Liver (tissue), 9 donors: ENCODE data around the gene ARHGEF40. TPM values are rescaled to one million over a fixed set of nuclear protein-coding genes. Genes with fewer than 3 reads are reported as not detected.
A peak's percentile ranks its signal among the peaks of the same experiment; 100 is the strongest.

Source experiments
- DNase-seq: peaks from one replicate; pipeline ENCODE4 v3.0.0-alpha.2; 2017; ENCODE audit warnings: low spot score
- H3K27ac ChIP-seq, 2 donors: one replicate each; pipeline ENCODE4 v1.7.0; 2013; ENCODE audit warnings: inconsistent platforms in 2 of 2, low read length in 2 of 2, control low read depth in 1 of 2, low read depth in 1 of 2, mild to moderate bottlenecking in 1 of 2
- H3K27me3 ChIP-seq, 4 donors: one replicate each; pipeline versions ENCODE4 v1.6.1 to v1.7.0; 2013; ENCODE audit warnings: low read length in 3 of 4, inconsistent platforms in 1 of 4, mild to moderate bottlenecking in 1 of 4, moderate library complexity in 1 of 4; ENCODE audit not compliant: control insufficient read depth in 4 of 4, insufficient read depth in 4 of 4
- H3K36me3 ChIP-seq, 4 donors: one replicate each; pipeline versions ENCODE4 v1.6.1 to v1.7.0; 2013; ENCODE audit warnings: low read length in 3 of 4, mild to moderate bottlenecking in 3 of 4, low read depth in 1 of 4, moderate library complexity in 1 of 4; ENCODE audit not compliant: control insufficient read depth in 4 of 4, insufficient read depth in 3 of 4
- H3K4me1 ChIP-seq, 4 donors: one replicate each; pipeline versions ENCODE4 v1.6.1 to v1.7.0; 2013; ENCODE audit warnings: low read length in 3 of 4, mild to moderate bottlenecking in 3 of 4, moderate library complexity in 1 of 4; ENCODE audit not compliant: control insufficient read depth in 4 of 4, insufficient read depth in 4 of 4
- H3K4me3 ChIP-seq, 3 donors: one replicate each; pipeline versions ENCODE4 v1.6.1 to v1.7.0; 2013; ENCODE audit warnings: low read length in 3 of 3, control low read depth in 1 of 3, low read depth in 1 of 3, mild to moderate bottlenecking in 1 of 3
- H3K9ac ChIP-seq, 2 donors: one replicate each; pipeline ENCODE4 v1.7.0; 2013; ENCODE audit warnings: low read length in 2 of 2, mild to moderate bottlenecking in 2 of 2, moderate library complexity in 2 of 2, control low read depth in 1 of 2, low read depth in 1 of 2
- H3K9me3 ChIP-seq, 4 donors: one replicate each; pipeline versions ENCODE4 v1.6.1 to v1.7.0; 2013; ENCODE audit warnings: low read length in 3 of 4; ENCODE audit not compliant: control insufficient read depth in 4 of 4
- CTCF ChIP-seq: fragments of 150-350 bp; IDR thresholded peaks from 2 replicates; pipeline ENCODE4 v1.5.1; 2017; ENCODE audit warnings: improper control_type of control experiment, low read depth, low read length; ENCODE audit not compliant: missing input control
- EGR1 ChIP-seq, 2 donors: IDR thresholded peaks; 2 replicates each; pipeline ENCODE4 v1.6.1; 2016 to 2018; ENCODE audit warnings: antibody characterized with exemption in 2 of 2, low read depth in 2 of 2
- FOXA1 ChIP-seq: IDR thresholded peaks from 2 replicates; pipeline ENCODE4 v1.6.1; 2016; ENCODE audit warnings: antibody characterized with exemption
- FOXA2 ChIP-seq: IDR thresholded peaks from 2 replicates; pipeline ENCODE4 v1.6.1; 2016; ENCODE audit warnings: antibody characterized with exemption
- GABPA ChIP-seq, 2 donors: IDR thresholded peaks in 1 of 2; conservative IDR thresholded peaks in 1 of 2; 2 replicates each; pipeline ENCODE4 v1.6.1; 2016; ENCODE audit warnings: antibody characterized with exemption in 2 of 2, mild to moderate bottlenecking in 1 of 2, moderate library complexity in 1 of 2
- HNF4A ChIP-seq, 2 donors: conservative IDR thresholded peaks; 2 replicates each; pipeline ENCODE4 v1.6.1; 2016; ENCODE audit warnings: antibody characterized with exemption in 2 of 2, mild to moderate bottlenecking in 2 of 2
- HNF4G ChIP-seq: IDR thresholded peaks from 2 replicates; pipeline ENCODE4 v1.6.1; 2016; ENCODE audit warnings: antibody characterized with exemption
- JUND ChIP-seq, 2 donors: IDR thresholded peaks; 2 replicates each; pipeline ENCODE4 v1.6.1; 2016; ENCODE audit warnings: antibody characterized with exemption in 2 of 2
- NR2F2 ChIP-seq: IDR thresholded peaks from 2 replicates; pipeline ENCODE4 v1.6.1; 2016; ENCODE audit warnings: antibody characterized with exemption
- RAD21 ChIP-seq, 2 donors: IDR thresholded peaks; 2 replicates each; pipeline ENCODE4 v1.6.1; 2016; ENCODE audit warnings: antibody characterized with exemption in 2 of 2, mild to moderate bottlenecking in 2 of 2
- SP1 ChIP-seq: IDR thresholded peaks from 2 replicates; pipeline ENCODE4 v1.6.1; 2018; ENCODE audit warnings: antibody characterized with exemption, mild to moderate bottlenecking
- TAF1 ChIP-seq: conservative IDR thresholded peaks from 2 replicates; pipeline ENCODE4 v1.6.1; 2016; ENCODE audit warnings: antibody characterized with exemption, mild to moderate bottlenecking
- YY1 ChIP-seq: IDR thresholded peaks from 2 replicates; pipeline ENCODE4 v1.6.1; 2016; ENCODE audit warnings: antibody characterized with exemption, mild to moderate bottlenecking
- WGBS: extraction: QIAGEN DNeasy Blood & Tissue Kit; methylation state at CpG from one replicate; pipeline ENCODE4 v1.1.7; 2013; 5-methylcytosine and 5-hydroxymethylcytosine counted together
- polyA plus RNA-seq, 2 donors: library from polyadenylated mRNA; stranded (reverse) in 1 of 2; unstranded in 1 of 2; fragments of 200-250 nt in 1 of 2; fragments of >200 nt in 1 of 2; fragmentation: Nextera tagmentation in 1 of 2; extraction: Ambion mirVana in 1 of 2; gene quantifications; one replicate each; pipeline versions ENCODE4 v1.2.1 to v1.2.3, GENCODE V29; 2013 to 2015
- total RNA-seq, 2 donors: library from RNA; depleted of rRNA; stranded (reverse); fragments of >200 nt; gene quantifications; one replicate each; pipeline ENCODE4 v1.2.3, GENCODE V29; 2014
- TF ChIP-seq, protein P1 (sequence below): IDR thresholded peaks from 2 replicates; pipeline ENCODE4 v1.6.1; 2016; ENCODE audit warnings: antibody characterized with exemption
- TF ChIP-seq, protein P2 (sequence below): IDR thresholded peaks from 2 replicates; pipeline ENCODE4 v1.6.1; 2016; ENCODE audit warnings: antibody characterized with exemption
- TF ChIP-seq, protein P3 (sequence below): IDR thresholded peaks from 2 replicates; pipeline ENCODE4 v1.6.1; 2016; ENCODE audit warnings: antibody characterized with exemption, mild to moderate bottlenecking
- donor health status: healthy.
- donor health status: healthy.
- donor health status: healthy.
- donor health status: healthy.
- donor health status: healthy.

ARHGEF40 gene
- total and polyA plus RNA-seq, 4 donors = 9.3 to 42.5 (median 16.9) TPM

GRCh38 chr14:21024585-21025370, 45.3 kb upstream of the ARHGEF40 start, which contains the start of gene NDRG2:
Gene NDRG2, minus strand, starts transcription at chr14:21025061. Its CDS starts 1,746 bp downstream, at chr14:21023315.
- WGBS = under 1% methylated on average over 72 of the region's 72 CpGs
- DNase-seq = peak; percentile 78
- H3K9me3 ChIP-seq = no peaks in the 10 kb centered on the region
- peak within 1 kb of the TSS; percentile 70 to 89 (median 82) for H3K4me3 ChIP-seq
- H3K36me3 ChIP-seq = peaks cover under 1 to 22% (median 17%) of the 10 kb centered on the region in 4 donors
- H3K4me1 ChIP-seq = peaks cover 3 to 49% (median 39%) of the 10 kb centered on the region in 4 donors
- TF ChIP-seq RAD21 (IDR thresholded peaks at IDR 0.05) (no peak), YY1 (no peak), SP1 (no peak), TAF1 (no peak), CTCF (no peak), GABPA (IDR thresholded peaks at IDR 0.05 in 1 of 2, conservative IDR thresholded peaks at IDR 0.05 in 1 of 2) (no peak), FOXA1 (no peak), JUND (IDR thresholded peaks at IDR 0.05) (no peak), EGR1 (IDR thresholded peaks at IDR 0.05; ENCODE audit: low read depth in 2 of 2) (no peak), HNF4A (conservative IDR thresholded peaks at IDR 0.05) (no peak), FOXA2 (no peak), NR2F2 (no peak), HNF4G (no peak)
- TF ChIP-seq, protein P1, sequence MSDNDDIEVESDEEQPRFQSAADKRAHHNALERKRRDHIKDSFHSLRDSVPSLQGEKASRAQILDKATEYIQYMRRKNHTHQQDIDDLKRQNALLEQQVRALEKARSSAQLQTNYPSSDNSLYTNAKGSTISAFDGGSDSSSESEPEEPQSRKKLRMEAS = no peak
- TF ChIP-seq, protein P2, sequence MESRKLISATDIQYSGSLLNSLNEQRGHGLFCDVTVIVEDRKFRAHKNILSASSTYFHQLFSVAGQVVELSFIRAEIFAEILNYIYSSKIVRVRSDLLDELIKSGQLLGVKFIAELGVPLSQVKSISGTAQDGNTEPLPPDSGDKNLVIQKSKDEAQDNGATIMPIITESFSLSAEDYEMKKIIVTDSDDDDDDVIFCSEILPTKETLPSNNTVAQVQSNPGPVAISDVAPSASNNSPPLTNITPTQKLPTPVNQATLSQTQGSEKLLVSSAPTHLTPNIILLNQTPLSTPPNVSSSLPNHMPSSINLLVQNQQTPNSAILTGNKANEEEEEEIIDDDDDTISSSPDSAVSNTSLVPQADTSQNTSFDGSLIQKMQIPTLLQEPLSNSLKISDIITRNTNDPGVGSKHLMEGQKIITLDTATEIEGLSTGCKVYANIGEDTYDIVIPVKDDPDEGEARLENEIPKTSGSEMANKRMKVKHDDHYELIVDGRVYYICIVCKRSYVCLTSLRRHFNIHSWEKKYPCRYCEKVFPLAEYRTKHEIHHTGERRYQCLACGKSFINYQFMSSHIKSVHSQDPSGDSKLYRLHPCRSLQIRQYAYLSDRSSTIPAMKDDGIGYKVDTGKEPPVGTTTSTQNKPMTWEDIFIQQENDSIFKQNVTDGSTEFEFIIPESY = no peak
- TF ChIP-seq, protein P3, sequence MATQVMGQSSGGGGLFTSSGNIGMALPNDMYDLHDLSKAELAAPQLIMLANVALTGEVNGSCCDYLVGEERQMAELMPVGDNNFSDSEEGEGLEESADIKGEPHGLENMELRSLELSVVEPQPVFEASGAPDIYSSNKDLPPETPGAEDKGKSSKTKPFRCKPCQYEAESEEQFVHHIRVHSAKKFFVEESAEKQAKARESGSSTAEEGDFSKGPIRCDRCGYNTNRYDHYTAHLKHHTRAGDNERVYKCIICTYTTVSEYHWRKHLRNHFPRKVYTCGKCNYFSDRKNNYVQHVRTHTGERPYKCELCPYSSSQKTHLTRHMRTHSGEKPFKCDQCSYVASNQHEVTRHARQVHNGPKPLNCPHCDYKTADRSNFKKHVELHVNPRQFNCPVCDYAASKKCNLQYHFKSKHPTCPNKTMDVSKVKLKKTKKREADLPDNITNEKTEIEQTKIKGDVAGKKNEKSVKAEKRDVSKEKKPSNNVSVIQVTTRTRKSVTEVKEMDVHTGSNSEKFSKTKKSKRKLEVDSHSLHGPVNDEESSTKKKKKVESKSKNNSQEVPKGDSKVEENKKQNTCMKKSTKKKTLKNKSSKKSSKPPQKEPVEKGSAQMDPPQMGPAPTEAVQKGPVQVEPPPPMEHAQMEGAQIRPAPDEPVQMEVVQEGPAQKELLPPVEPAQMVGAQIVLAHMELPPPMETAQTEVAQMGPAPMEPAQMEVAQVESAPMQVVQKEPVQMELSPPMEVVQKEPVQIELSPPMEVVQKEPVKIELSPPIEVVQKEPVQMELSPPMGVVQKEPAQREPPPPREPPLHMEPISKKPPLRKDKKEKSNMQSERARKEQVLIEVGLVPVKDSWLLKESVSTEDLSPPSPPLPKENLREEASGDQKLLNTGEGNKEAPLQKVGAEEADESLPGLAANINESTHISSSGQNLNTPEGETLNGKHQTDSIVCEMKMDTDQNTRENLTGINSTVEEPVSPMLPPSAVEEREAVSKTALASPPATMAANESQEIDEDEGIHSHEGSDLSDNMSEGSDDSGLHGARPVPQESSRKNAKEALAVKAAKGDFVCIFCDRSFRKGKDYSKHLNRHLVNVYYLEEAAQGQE = no peak
- peak within 1 kb of the TSS; percentile 50 to 67 for H3K9ac ChIP-seq
- peak within 1 kb of the TSS; percentile 87 to 88 for H3K27ac ChIP-seq
- no peaks in the 10 kb centered on the region for H3K27me3 ChIP-seq
